GM23338 (cell line): ENCODE data around the gene ARHGAP12. TPM values are rescaled to one million over a fixed set of nuclear protein-coding genes. Genes with fewer than 3 reads are reported as not detected.
"Not testable (repeated sequence)": the region's sequence is repeated elsewhere in the genome, so short reads cannot be mapped to it uniquely, and the experiment has no call there.

Source experiments
- ATAC-seq: fragments of 200-7000 bp; cut with Tn5 transposase; 3 replicates; pipeline ENCODE4 v1.9.1; 2020
- DNase-seq: peaks from one replicate; pipeline ENCODE4 v3.0.0-alpha.2; 2015; ENCODE audit warnings: low spot score
- H2AFZ ChIP-seq: fragments of 200-600 bp; sonication (generic); 2 replicates; pipeline ENCODE4 v1.8.0; 2016; ENCODE audit warnings: antibody characterized with exemption, mild to moderate bottlenecking, moderate library complexity
- H3F3A ChIP-seq: fragments of 200-600 bp; sonication (generic); replicated peaks from 2 replicates; pipeline ENCODE4 v1.8.0; 2017; ENCODE audit warnings: antibody characterized with exemption, mixed run types, low read depth
- H3K27ac ChIP-seq: fragments of 200-600 bp; sonication (generic); 2 replicates; pipeline ENCODE4 v1.6.1; 2016; ENCODE audit warnings: low read depth
- H3K27me3 ChIP-seq: fragments of 200-600 bp; sonication (generic); 2 replicates; pipeline ENCODE4 v1.8.0; 2016; ENCODE audit warnings: mild to moderate bottlenecking, mixed run types, moderate library complexity; ENCODE audit not compliant: insufficient read depth
- H3K36me3 ChIP-seq: fragments of 200-600 bp; sonication (generic); 2 replicates; pipeline ENCODE4 v1.8.0; 2016; ENCODE audit warnings: mild to moderate bottlenecking; ENCODE audit not compliant: insufficient read depth
- H3K4me1 ChIP-seq: fragments of 200-600 bp; sonication (generic); 2 replicates; pipeline ENCODE4 v1.8.0; 2016; ENCODE audit warnings: mild to moderate bottlenecking, moderate library complexity; ENCODE audit not compliant: insufficient read depth
- H3K4me2 ChIP-seq: fragments of 200-600 bp; sonication (generic); 2 replicates; pipeline ENCODE4 v1.7.1; 2017; ENCODE audit warnings: mixed run types
- H3K4me3 ChIP-seq: fragments of 200-600 bp; sonication (generic); 2 replicates; pipeline ENCODE4 v1.6.1; 2016; ENCODE audit warnings: mixed run types
- H3K79me2 ChIP-seq: fragments of 200-600 bp; sonication (generic); replicated peaks from 2 replicates; pipeline ENCODE4 v1.8.0; 2017; ENCODE audit warnings: mild to moderate bottlenecking; ENCODE audit not compliant: insufficient read depth
- H3K9me2 ChIP-seq: fragments of 200-600 bp; sonication (generic); 2 replicates; pipeline ENCODE4 v1.8.0; 2017; ENCODE audit not compliant: insufficient read depth
- H4K20me1 ChIP-seq: fragments of 200-600 bp; sonication (generic); replicated peaks from 2 replicates; pipeline ENCODE4 v1.8.0; 2017; ENCODE audit warnings: mild to moderate bottlenecking; ENCODE audit not compliant: insufficient read depth
- H3K27ac Mint-ChIP-seq: 2 replicates; pipeline ENCODE4 v1.8.0; 2020; ENCODE audit warnings: inconsistent platforms, mild to moderate bottlenecking, moderate library complexity, mixed read lengths
- H3K27me3 Mint-ChIP-seq: 3 replicates; pipeline ENCODE4 v1.8.0; 2022; ENCODE audit warnings: low read depth, mild to moderate bottlenecking, moderate library complexity, mixed read lengths, inconsistent platforms; ENCODE audit not compliant: insufficient read depth, poor library complexity
- H3K36me3 Mint-ChIP-seq: 3 replicates; pipeline ENCODE4 v1.8.0; 2021; ENCODE audit warnings: low read depth, mild to moderate bottlenecking, inconsistent platforms, moderate library complexity, mixed read lengths
- H3K4me1 Mint-ChIP-seq: 3 replicates; pipeline ENCODE4 v1.8.0; 2020; ENCODE audit warnings: mild to moderate bottlenecking, inconsistent platforms, mixed read lengths
- H3K4me3 Mint-ChIP-seq: 3 replicates; pipeline ENCODE4 v1.8.0; 2021; ENCODE audit warnings: moderate library complexity, mild to moderate bottlenecking, inconsistent platforms, mixed read lengths
- H3K9me3 Mint-ChIP-seq: 3 replicates; pipeline ENCODE4 v1.8.0; 2020; ENCODE audit warnings: moderate library complexity, mild to moderate bottlenecking, inconsistent platforms, mixed read lengths
- CTCF ChIP-seq, 2 experiments: fragments of 200-600 bp in 1 of 2; sonication (generic) in 1 of 2; conservative IDR thresholded peaks; 2 replicates each; pipeline versions ENCODE4 v1.5.1 to v1.6.1; 2016 to 2017; ENCODE audit warnings: antibody characterized with exemption in 2 of 2, low read depth in 2 of 2, mild to moderate bottlenecking in 2 of 2, moderate library complexity in 1 of 2
- ETS1 ChIP-seq: IDR thresholded peaks from 2 replicates; pipeline ENCODE4 v1.6.1; 2016; ENCODE audit warnings: antibody characterized with exemption
- EZH2 ChIP-seq: fragments of 200-600 bp; sonication (generic); IDR thresholded peaks from one replicate; pipeline ENCODE4 v1.8.0; 2017; ENCODE audit warnings: antibody characterized with exemption, mild to moderate bottlenecking, low read depth; ENCODE audit not compliant: unreplicated experiment
- JUNB ChIP-seq: IDR thresholded peaks from one replicate; pipeline ENCODE4 v1.6.1; 2016; ENCODE audit warnings: antibody characterized with exemption; ENCODE audit not compliant: unreplicated experiment
- NANOG ChIP-seq: IDR thresholded peaks from 2 replicates; pipeline ENCODE4 v1.6.1; 2016; ENCODE audit warnings: antibody characterized with exemption, borderline replicate concordance
- REST ChIP-seq: IDR thresholded peaks from one replicate; pipeline ENCODE4 v1.6.1; 2018; ENCODE audit warnings: antibody characterized with exemption; ENCODE audit not compliant: unreplicated experiment
- STAT1 ChIP-seq: IDR thresholded peaks from one replicate; pipeline ENCODE4 v1.6.1; 2016; ENCODE audit warnings: antibody characterized with exemption; ENCODE audit not compliant: unreplicated experiment
- ZNF114 ChIP-seq: fragments of 250-450 bp; sonication (Bioruptor Pico); IDR thresholded peaks from 2 replicates; pipeline ENCODE4 v1.5.0; 2020; ENCODE audit warnings: mild to moderate bottlenecking, moderate library complexity
- ZNF331 ChIP-seq: fragments of 250-450 bp; sonication (Bioruptor Pico); IDR thresholded peaks from 2 replicates; pipeline ENCODE4 v1.5.0; 2020; ENCODE audit warnings: low read depth, mild to moderate bottlenecking, moderate library complexity
- ZNF462 ChIP-seq: fragments of 250-450 bp; sonication (Bioruptor Pico); IDR thresholded peaks from 2 replicates; pipeline ENCODE4 v1.5.0; 2020; ENCODE audit warnings: mild to moderate bottlenecking, moderate library complexity
- polyA plus RNA-seq: library from polyadenylated mRNA; unstranded; fragments of >200 nt; fragmentation: Nextera tagmentation; extraction: Ambion mirVana; gene quantifications from 2 replicates; pipeline ENCODE4 v1.2.1, GENCODE V29; 2016
- total RNA-seq: library from RNA; depleted of rRNA; stranded (reverse); fragments of >200 nt; shearing (Covaris generic); gene quantifications from 2 replicates; pipeline ENCODE4 v1.2.3, GENCODE V29; 2014

The ARHGAP12 gene
- total and polyA plus RNA-seq, 2 experiments from 2014 or later = 27.5 to 50.7 TPM

GRCh38 chr10:31895722-31896121 lies 32.9 kb downstream of the ARHGAP12 start:
- H3K27me3 ChIP-seq, DNase-seq, H3K4me2 ChIP-seq, H3K27ac Mint-ChIP-seq, H3K27me3 Mint-ChIP-seq, H3K36me3 Mint-ChIP-seq, H3K4me3 Mint-ChIP-seq, H3K4me3 ChIP-seq, ATAC-seq, H2AFZ ChIP-seq, H3K9me2 ChIP-seq, H3K27ac ChIP-seq, H3K9me3 Mint-ChIP-seq, H3F3A ChIP-seq, H3K36me3 ChIP-seq: not testable (repeated sequence)
- Histone ChIP-seq H4K20me1 (peaks cover 30% of the 10 kb centered on the region), H3K4me1 (peaks cover 36% of the 10 kb centered on the region), H3K79me2 (peaks cover 100% of the 10 kb centered on the region)
- peaks cover 46% of the 10 kb centered on the region for H3K4me1 Mint-ChIP-seq

GRCh38 chr10:31888442-31888841 lies 40.2 kb downstream of the ARHGAP12 start:
- Histone ChIP-seq H3K27ac (no peak overlapping the region), H3K36me3 (no peaks in the 10 kb centered on the region; the same call in 1 of the 2 replicates), H3K4me2 (no peak overlapping the region), H2AFZ (no peak overlapping the region), H3K9me2 (no peaks in the 10 kb centered on the region), H3F3A (no peaks in the 10 kb centered on the region), H3K79me2 (peaks cover 99% of the 10 kb centered on the region), H3K4me3 (no peak overlapping the region), H3K27me3 (no peaks in the 10 kb centered on the region), H4K20me1 (peaks cover 23% of the 10 kb centered on the region), H3K4me1 (peaks cover 8% of the 10 kb centered on the region; the same call in 1 of the 2 replicates)
- Mint-ChIP-seq H3K4me1 (peaks cover 31% of the 10 kb centered on the region), H3K27me3 (peaks cover 2% of the 10 kb centered on the region), H3K4me3 (no peak overlapping the region), H3K36me3 (peaks cover 4% of the 10 kb centered on the region; the same call in 2 of the 3 replicates), H3K9me3 (no peaks in the 10 kb centered on the region), H3K27ac (0 out of 2 replicates have a peak overlapping the region, but pooled peaks have one; percentile 32)
- DNase-seq (no peak), ATAC-seq (no peak)
- TF ChIP-seq EZH2 (no peak), CTCF (conservative IDR thresholded peaks at IDR 0.05; ENCODE audit: low read depth in 2 of 2) (no peak), ZNF462 (CRISPR knock-in tag) (no peak), REST (no peak), ZNF331 (CRISPR knock-in tag) (no peak), JUNB (no peak), STAT1 (no peak), ETS1 (no peak), NANOG (no peak), ZNF114 (no peak)
